Measurements from ENCODE around the gene KRT74. TPM values are rescaled to one million over a fixed set of nuclear protein-coding genes. Genes with fewer than 3 reads are reported as not detected.
"Not testable (repeated sequence)": the region's sequence is repeated elsewhere in the genome, so short reads cannot be mapped to it uniquely, and the experiment has no call there.

The KRT74 gene
- total and polyA plus RNA-seq, 4 donors = not detected

- Histone ChIP-seq H3K36me3 (ENCODE audit: control insufficient read depth in 4 of 4, insufficient read depth in 3 of 4, low read depth in 1 of 4, low read length in 3 of 4) (no peaks in the 10 kb centered on the region), H3K9me3 (ENCODE audit: control insufficient read depth in 4 of 4, low read length in 3 of 4) (no peaks in the 10 kb centered on the region), H3K4me3 (ENCODE audit: low read depth in 1 of 3, low read length in 3 of 3) (no peak overlapping the region), H3K27me3 (ENCODE audit: control insufficient read depth in 4 of 4, insufficient read depth in 4 of 4, low read length in 3 of 4) (peaks cover 0 to 7% (median 1%) of the 10 kb centered on the region in 4 donors), H3K9ac (ENCODE audit: low read depth in 1 of 2, low read length in 2 of 2) (no peak overlapping the region), H3K4me1 (ENCODE audit: control insufficient read depth in 4 of 4, insufficient read depth in 4 of 4, low read length in 3 of 4) (no peaks in the 10 kb centered on the region), H3K27ac (ENCODE audit: low read depth in 1 of 2, low read length in 2 of 2) (no peak overlapping the region)
- 83% methylated on average over 5 of the region's 5 CpGs for WGBS
- DNase-seq (ENCODE audit: low spot score) = no peak
- TF ChIP-seq TAF1 (conservative IDR thresholded peaks at IDR 0.05) (no peak), RXRA (IDR thresholded peaks at IDR 0.05) (no peak), HNF4A (conservative IDR thresholded peaks at IDR 0.05) (no peak), JUND (IDR thresholded peaks at IDR 0.05) (no peak), YY1 (IDR thresholded peaks at IDR 0.05) (no peak), ZBTB33 (IDR thresholded peaks at IDR 0.05) (no peak), NR2F2 (IDR thresholded peaks at IDR 0.05) (no peak), GABPA (IDR thresholded peaks at IDR 0.05 in 1 of 2, conservative IDR thresholded peaks at IDR 0.05 in 1 of 2) (no peak), FOXA2 (IDR thresholded peaks at IDR 0.05) (no peak), RAD21 (IDR thresholded peaks at IDR 0.05) (no peak), FOXA1 (IDR thresholded peaks at IDR 0.05) (no peak), SP1 (IDR thresholded peaks at IDR 0.05) (no peak), HNF4G (IDR thresholded peaks at IDR 0.05) (no peak), MAX (IDR thresholded peaks at IDR 0.05) (no peak), EGR1 (IDR thresholded peaks at IDR 0.05; ENCODE audit: low read depth in 2 of 2) (no peak)
- TF ChIP-seq, protein P1, sequence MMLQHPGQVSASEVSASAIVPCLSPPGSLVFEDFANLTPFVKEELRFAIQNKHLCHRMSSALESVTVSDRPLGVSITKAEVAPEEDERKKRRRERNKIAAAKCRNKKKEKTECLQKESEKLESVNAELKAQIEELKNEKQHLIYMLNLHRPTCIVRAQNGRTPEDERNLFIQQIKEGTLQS (IDR thresholded peaks at IDR 0.05) = no peak
- TF ChIP-seq, protein P2, sequence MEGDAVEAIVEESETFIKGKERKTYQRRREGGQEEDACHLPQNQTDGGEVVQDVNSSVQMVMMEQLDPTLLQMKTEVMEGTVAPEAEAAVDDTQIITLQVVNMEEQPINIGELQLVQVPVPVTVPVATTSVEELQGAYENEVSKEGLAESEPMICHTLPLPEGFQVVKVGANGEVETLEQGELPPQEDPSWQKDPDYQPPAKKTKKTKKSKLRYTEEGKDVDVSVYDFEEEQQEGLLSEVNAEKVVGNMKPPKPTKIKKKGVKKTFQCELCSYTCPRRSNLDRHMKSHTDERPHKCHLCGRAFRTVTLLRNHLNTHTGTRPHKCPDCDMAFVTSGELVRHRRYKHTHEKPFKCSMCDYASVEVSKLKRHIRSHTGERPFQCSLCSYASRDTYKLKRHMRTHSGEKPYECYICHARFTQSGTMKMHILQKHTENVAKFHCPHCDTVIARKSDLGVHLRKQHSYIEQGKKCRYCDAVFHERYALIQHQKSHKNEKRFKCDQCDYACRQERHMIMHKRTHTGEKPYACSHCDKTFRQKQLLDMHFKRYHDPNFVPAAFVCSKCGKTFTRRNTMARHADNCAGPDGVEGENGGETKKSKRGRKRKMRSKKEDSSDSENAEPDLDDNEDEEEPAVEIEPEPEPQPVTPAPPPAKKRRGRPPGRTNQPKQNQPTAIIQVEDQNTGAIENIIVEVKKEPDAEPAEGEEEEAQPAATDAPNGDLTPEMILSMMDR (IDR thresholded peaks at IDR 0.05; ENCODE audit: low read depth, low read length, missing input control) = no peak
- TF ChIP-seq, protein P3, sequence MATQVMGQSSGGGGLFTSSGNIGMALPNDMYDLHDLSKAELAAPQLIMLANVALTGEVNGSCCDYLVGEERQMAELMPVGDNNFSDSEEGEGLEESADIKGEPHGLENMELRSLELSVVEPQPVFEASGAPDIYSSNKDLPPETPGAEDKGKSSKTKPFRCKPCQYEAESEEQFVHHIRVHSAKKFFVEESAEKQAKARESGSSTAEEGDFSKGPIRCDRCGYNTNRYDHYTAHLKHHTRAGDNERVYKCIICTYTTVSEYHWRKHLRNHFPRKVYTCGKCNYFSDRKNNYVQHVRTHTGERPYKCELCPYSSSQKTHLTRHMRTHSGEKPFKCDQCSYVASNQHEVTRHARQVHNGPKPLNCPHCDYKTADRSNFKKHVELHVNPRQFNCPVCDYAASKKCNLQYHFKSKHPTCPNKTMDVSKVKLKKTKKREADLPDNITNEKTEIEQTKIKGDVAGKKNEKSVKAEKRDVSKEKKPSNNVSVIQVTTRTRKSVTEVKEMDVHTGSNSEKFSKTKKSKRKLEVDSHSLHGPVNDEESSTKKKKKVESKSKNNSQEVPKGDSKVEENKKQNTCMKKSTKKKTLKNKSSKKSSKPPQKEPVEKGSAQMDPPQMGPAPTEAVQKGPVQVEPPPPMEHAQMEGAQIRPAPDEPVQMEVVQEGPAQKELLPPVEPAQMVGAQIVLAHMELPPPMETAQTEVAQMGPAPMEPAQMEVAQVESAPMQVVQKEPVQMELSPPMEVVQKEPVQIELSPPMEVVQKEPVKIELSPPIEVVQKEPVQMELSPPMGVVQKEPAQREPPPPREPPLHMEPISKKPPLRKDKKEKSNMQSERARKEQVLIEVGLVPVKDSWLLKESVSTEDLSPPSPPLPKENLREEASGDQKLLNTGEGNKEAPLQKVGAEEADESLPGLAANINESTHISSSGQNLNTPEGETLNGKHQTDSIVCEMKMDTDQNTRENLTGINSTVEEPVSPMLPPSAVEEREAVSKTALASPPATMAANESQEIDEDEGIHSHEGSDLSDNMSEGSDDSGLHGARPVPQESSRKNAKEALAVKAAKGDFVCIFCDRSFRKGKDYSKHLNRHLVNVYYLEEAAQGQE (IDR thresholded peaks at IDR 0.05) = no peak
Measured at GRCh38 chr12:52598966-52599365, 25.3 kb upstream of the KRT74 start.

- DNase-seq (ENCODE audit: low spot score); H3K9ac ChIP-seq (ENCODE audit: low read depth in 1 of 2, low read length in 2 of 2); H3K27ac ChIP-seq (ENCODE audit: low read depth in 1 of 2, low read length in 2 of 2); H3K9me3 ChIP-seq (ENCODE audit: control insufficient read depth in 4 of 4, low read length in 3 of 4); H3K4me3 ChIP-seq (ENCODE audit: low read depth in 1 of 3, low read length in 3 of 3); H3K27me3 ChIP-seq (ENCODE audit: control insufficient read depth in 4 of 4, insufficient read depth in 4 of 4, low read length in 3 of 4); H3K4me1 ChIP-seq (ENCODE audit: control insufficient read depth in 4 of 4, insufficient read depth in 4 of 4, low read length in 3 of 4); H3K36me3 ChIP-seq (ENCODE audit: control insufficient read depth in 4 of 4, insufficient read depth in 3 of 4, low read depth in 1 of 4, low read length in 3 of 4): not testable (repeated sequence)
- WGBS = 89% methylated on average over 4 of the region's 4 CpGs
Measured at GRCh38 chr12:52594237-52594636, 20.6 kb upstream of the KRT74 start.

All from liver (tissue), 9 donors.